Measurements from ENCODE around the gene CNGA3.
"Not testable (repeated sequence)": the region's sequence is repeated elsewhere in the genome, so short reads cannot be mapped to it uniquely, and the experiment has no call there.

CNGA3 gene

GRCh38 chr2:98432145-98432544 is 85.9 kb downstream of the CNGA3 start:
- ChIA-PET POLR2A (no interaction called here), CTCF (no interaction called here)
- no peak for DNase-seq (ENCODE audit: low read depth, low spot score)
- H3K4me3 ChIP-seq (ENCODE audit: low read depth, low read length): no peak overlapping the region
- no peak for TF ChIP-seq CTCF (IDR thresholded peaks at IDR 0.05; ENCODE audit: insufficient read depth, low read length, missing control alignments)

GRCh38 chr2:98433363-98433964 is 87.2 kb downstream of the CNGA3 start:
- no peak overlapping the region for H3K4me3 ChIP-seq (ENCODE audit: low read depth, low read length)
- ChIA-PET POLR2A (no interaction called here), CTCF (interaction anchor here (1.1 kb wide), 1 partner anchor 21 kb away, joined by 6 read pairs; no protein-coding TSS in a partner anchor)
- TF ChIP-seq CTCF (IDR thresholded peaks at IDR 0.05; ENCODE audit: insufficient read depth, low read length, missing control alignments): no peak
- no peak for DNase-seq (ENCODE audit: low read depth, low spot score)

- ChIA-PET POLR2A (no interaction called here), CTCF (no interaction called here)
- DNase-seq (ENCODE audit: low read depth, low spot score): no peak
- TF ChIP-seq CTCF (IDR thresholded peaks at IDR 0.05; ENCODE audit: insufficient read depth, low read length, missing control alignments): no peak
- no peak overlapping the region for H3K4me3 ChIP-seq (ENCODE audit: low read depth, low read length)
Measured at GRCh38 chr2:98434492-98434891, 88.2 kb downstream of the CNGA3 start.

- H3K4me3 ChIP-seq (ENCODE audit: low read depth, low read length); DNase-seq (ENCODE audit: low read depth, low spot score); POLR2A ChIA-PET; CTCF ChIA-PET: not testable (repeated sequence)
Measured at GRCh38 chr2:98435670-98436069, 89.4 kb downstream of the CNGA3 start.

GRCh38 chr2:98436734-98437133 is 90.5 kb downstream of the CNGA3 start:
- POLR2A ChIA-PET: no interaction called here
- TF ChIP-seq CTCF (IDR thresholded peaks at IDR 0.05; ENCODE audit: insufficient read depth, low read length, missing control alignments): no peak
- no peak overlapping the region for H3K4me3 ChIP-seq (ENCODE audit: low read depth, low read length)
- CTCF ChIA-PET: no interaction called here
- no peak for DNase-seq (ENCODE audit: low read depth, low spot score)

GRCh38 chr2:98438190-98439133 is 92.2 kb downstream of the CNGA3 start:
- DNase-seq (ENCODE audit: low read depth, low spot score): no peak
- ChIA-PET CTCF (interaction anchor here (1.0 kb wide), 1 partner anchor 10 kb away, joined by 3 read pairs; no protein-coding TSS in a partner anchor), POLR2A (no interaction called here)
- no peak overlapping the region for H3K4me3 ChIP-seq (ENCODE audit: low read depth, low read length)
- no peak for TF ChIP-seq CTCF (IDR thresholded peaks at IDR 0.05; ENCODE audit: insufficient read depth, low read length, missing control alignments)

All from AG04449 (cell line).